ENCODE data around the gene BYSL. TPM values are rescaled to one million over a fixed set of nuclear protein-coding genes. Genes with fewer than 3 reads are reported as not detected.
A peak's percentile ranks its signal among the peaks of the same experiment; 100 is the strongest.

The BYSL gene
- total and polyA plus RNA-seq, 3 donors from 2014 or later = 13.7 to 20.5 (median 18.7) TPM

DNA sequence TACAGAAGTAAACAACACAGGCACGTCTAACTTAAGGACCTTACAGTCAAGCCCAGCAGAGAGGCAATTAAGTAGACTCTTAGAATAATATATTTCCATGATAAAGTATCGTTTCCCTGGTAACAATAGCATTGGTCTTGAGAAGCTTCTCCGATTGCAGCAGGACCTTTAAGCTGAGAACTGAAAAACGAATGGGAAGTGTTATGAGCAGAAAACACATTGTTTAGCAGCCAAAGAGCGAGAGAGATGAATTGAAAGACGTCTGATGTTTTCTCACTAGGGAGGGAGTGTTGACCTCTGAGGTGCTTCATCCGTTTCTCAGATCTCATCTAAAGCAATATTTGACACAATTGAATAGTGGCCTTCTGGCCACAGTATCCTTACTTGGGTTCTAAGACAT is 855 bp downstream of the BYSL start:
- TF ChIP-seq POLR2A (IDR thresholded peaks at IDR 0.05) = no peak
- TF ChIP-seq, protein P1, sequence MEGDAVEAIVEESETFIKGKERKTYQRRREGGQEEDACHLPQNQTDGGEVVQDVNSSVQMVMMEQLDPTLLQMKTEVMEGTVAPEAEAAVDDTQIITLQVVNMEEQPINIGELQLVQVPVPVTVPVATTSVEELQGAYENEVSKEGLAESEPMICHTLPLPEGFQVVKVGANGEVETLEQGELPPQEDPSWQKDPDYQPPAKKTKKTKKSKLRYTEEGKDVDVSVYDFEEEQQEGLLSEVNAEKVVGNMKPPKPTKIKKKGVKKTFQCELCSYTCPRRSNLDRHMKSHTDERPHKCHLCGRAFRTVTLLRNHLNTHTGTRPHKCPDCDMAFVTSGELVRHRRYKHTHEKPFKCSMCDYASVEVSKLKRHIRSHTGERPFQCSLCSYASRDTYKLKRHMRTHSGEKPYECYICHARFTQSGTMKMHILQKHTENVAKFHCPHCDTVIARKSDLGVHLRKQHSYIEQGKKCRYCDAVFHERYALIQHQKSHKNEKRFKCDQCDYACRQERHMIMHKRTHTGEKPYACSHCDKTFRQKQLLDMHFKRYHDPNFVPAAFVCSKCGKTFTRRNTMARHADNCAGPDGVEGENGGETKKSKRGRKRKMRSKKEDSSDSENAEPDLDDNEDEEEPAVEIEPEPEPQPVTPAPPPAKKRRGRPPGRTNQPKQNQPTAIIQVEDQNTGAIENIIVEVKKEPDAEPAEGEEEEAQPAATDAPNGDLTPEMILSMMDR (IDR thresholded peaks at IDR 0.05) = no peak
- Histone ChIP-seq H3K36me3 (ENCODE audit: low read depth, missing control alignments) (no peaks in the 10 kb centered on the region), H3K27ac (peak overlapping the region in 1 of 2 donors; percentile 96), H3K9me3 (no peaks in the 10 kb centered on the region), H3K27me3 (no peaks in the 10 kb centered on the region), H3K4me1 (peaks cover 24% of the 10 kb centered on the region), H3K4me3 (peak overlapping the region; percentile 66 to 83)
- 3 to 5% methylated on average over 7 of the region's 7 CpGs for WGBS, 2 donors
- DNase-seq = no peak
- intact Hi-C loops (cut with DNase I; ENCODE audit: low total_unique reads) = loop anchor here (5.0 kb wide), 1 partner anchor 135 kb away; the partner anchor contains the start of gene TOMM6

DNA sequence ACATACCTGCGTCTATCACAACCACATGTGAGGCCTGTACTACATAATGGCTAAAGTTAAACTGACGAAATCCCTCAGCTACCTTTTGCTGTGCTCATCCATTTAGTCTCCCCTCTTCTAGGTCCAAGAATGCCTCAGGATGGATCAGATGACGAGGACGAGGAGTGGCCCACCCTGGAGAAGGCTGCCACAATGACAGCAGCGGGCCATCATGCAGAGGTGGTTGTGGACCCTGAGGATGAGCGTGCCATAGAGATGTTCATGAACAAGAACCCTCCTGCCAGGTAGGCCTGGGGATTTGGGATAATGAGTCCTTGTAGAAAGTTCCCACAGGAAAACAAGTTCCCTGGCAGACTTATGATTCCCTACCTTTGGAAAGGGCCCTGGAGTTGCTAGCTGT is 6.0 kb downstream of the BYSL start:
- no peak overlapping the region for H3K27ac ChIP-seq
- no peak overlapping the region for H3K4me3 ChIP-seq
- WGBS, 2 donors = 93 to 96% methylated on average over 6 of the region's 6 CpGs
- intact Hi-C loops (cut with DNase I; ENCODE audit: low total_unique reads) = no loop called here
- DNase-seq = no peak
- no peaks in the 10 kb centered on the region for H3K36me3 ChIP-seq (ENCODE audit: low read depth, missing control alignments)
- no peaks in the 10 kb centered on the region for H3K27me3 ChIP-seq
- no peak for TF ChIP-seq POLR2A (IDR thresholded peaks at IDR 0.05)
- TF ChIP-seq, protein P1 (IDR thresholded peaks at IDR 0.05) = no peak
- peaks cover 8% of the 10 kb centered on the region for H3K4me1 ChIP-seq
- H3K9me3 ChIP-seq = no peaks in the 10 kb centered on the region

DNA sequence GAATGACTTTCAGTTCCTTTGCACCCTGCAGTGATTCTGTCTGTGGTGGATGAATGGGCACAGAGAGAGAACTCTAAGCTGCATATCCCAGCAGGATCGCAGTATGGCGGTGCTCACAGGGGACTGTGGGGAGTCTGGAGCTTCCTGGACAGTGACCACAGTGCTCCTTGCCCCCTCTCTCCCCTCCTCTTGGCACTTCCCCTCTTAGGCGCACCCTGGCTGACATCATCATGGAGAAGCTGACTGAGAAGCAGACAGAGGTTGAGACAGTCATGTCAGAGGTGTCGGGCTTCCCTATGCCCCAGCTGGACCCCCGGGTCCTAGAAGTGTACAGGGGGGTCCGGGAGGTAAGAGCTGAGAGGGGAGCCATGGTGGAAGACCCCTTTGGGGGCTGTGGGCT is 8.6 kb downstream of the BYSL start:
- DNase-seq = no peak
- Histone ChIP-seq H3K36me3 (ENCODE audit: low read depth, missing control alignments) (no peaks in the 10 kb centered on the region), H3K9me3 (no peaks in the 10 kb centered on the region), H3K27ac (no peak overlapping the region), H3K4me3 (no peak overlapping the region), H3K27me3 (no peaks in the 10 kb centered on the region), H3K4me1 (no peaks in the 10 kb centered on the region)
- intact Hi-C loops (cut with DNase I; ENCODE audit: low total_unique reads) = no loop called here
- no peak for TF ChIP-seq POLR2A (IDR thresholded peaks at IDR 0.05)
- TF ChIP-seq, protein P1 (IDR thresholded peaks at IDR 0.05) = no peak
- WGBS, 2 donors = 85 to 100% methylated on average over 3 to 6 of the region's 6 CpGs

DNA sequence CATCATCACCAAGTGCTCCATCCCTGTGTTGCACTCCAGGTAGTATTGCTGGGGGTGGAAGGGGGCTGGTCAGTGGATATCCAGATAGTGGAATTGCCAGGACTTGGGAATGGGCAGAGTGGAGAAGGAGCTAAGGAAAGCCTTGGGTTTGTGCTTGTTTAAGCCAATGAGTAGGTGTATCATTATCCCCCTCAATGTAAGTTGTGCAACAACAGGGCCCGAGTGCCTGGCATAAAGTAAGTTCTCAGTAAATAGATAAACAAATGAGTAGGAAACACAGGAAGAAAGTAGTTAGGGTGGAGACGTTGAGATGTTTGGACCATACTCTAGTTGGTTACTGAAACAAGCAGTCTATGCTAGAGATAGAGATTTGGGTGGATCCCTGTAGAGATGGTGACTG is 10.5 kb downstream of the BYSL start:
- H3K9me3 ChIP-seq = no peaks in the 10 kb centered on the region
- 70 to 79% methylated on average over 2 of the region's 2 CpGs for WGBS, 2 donors
- no peaks in the 10 kb centered on the region for H3K36me3 ChIP-seq (ENCODE audit: low read depth, missing control alignments)
- TF ChIP-seq, protein P1 (IDR thresholded peaks at IDR 0.05) = no peak
- TF ChIP-seq POLR2A (IDR thresholded peaks at IDR 0.05) = no peak
- no peak overlapping the region for H3K27ac ChIP-seq
- no peaks in the 10 kb centered on the region for H3K4me1 ChIP-seq
- no peak for DNase-seq
- H3K27me3 ChIP-seq = no peaks in the 10 kb centered on the region
- H3K4me3 ChIP-seq = no peak overlapping the region
- intact Hi-C loops (cut with DNase I; ENCODE audit: low total_unique reads) = no loop called here

DNA sequence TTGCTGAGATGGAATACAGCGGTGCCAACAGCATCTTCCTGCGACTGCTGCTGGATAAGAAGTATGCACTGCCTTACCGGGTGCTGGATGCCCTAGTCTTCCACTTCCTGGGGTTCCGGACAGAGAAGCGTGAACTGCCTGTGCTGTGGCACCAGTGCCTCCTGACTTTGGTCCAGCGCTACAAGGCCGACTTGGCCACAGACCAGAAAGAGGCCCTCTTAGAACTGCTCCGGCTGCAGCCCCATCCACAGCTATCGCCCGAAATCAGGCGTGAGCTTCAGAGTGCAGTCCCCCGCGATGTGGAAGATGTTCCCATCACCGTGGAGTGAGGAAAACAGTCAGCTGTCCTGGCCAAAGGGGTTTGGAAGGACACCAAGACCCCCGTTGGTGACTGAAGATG is 11.1 kb downstream of the BYSL start:
- no peak overlapping the region for H3K4me3 ChIP-seq
- TF ChIP-seq POLR2A (IDR thresholded peaks at IDR 0.05) = no peak
- TF ChIP-seq, protein P1 (IDR thresholded peaks at IDR 0.05) = no peak
- DNase-seq = no peak
- H3K4me1 ChIP-seq = no peaks in the 10 kb centered on the region
- H3K36me3 ChIP-seq (ENCODE audit: low read depth, missing control alignments) = no peaks in the 10 kb centered on the region
- WGBS, 2 donors = 86 to 89% methylated on average over 7 to 15 of the region's 15 CpGs
- no peak overlapping the region for H3K27ac ChIP-seq
- no peaks in the 10 kb centered on the region for H3K27me3 ChIP-seq
- intact Hi-C loops (cut with DNase I; ENCODE audit: low total_unique reads) = no loop called here
- no peaks in the 10 kb centered on the region for H3K9me3 ChIP-seq

Measured in testis (tissue), 3 donors.